ENCODE results near the gene EFEMP1. TPM values are rescaled to one million over a fixed set of nuclear protein-coding genes. Genes with fewer than 3 reads are reported as not detected.

EFEMP1 gene
- total and polyA plus RNA-seq, 7 donors, result 6.3 to 20.6 (median 11.2) TPM

GRCh38 chr2:55861733-55862132 lies 61.8 kb downstream of the EFEMP1 start:
- H3K36me3 ChIP-seq (ENCODE audit: insufficient read depth in 1 of 2, low read depth in 1 of 2), result no peaks in the 10 kb centered on the region
- no peaks in the 10 kb centered on the region for H3K27me3 ChIP-seq (ENCODE audit: insufficient read depth in 3 of 3, low read length in 2 of 3)

GRCh38 chr2:55860832-55861231 lies 62.8 kb downstream of the EFEMP1 start:
- H3K36me3 ChIP-seq (ENCODE audit: insufficient read depth in 1 of 2, low read depth in 1 of 2), result no peaks in the 10 kb centered on the region
- no peaks in the 10 kb centered on the region for H3K4me1 ChIP-seq
- ATAC-seq (no peak), DNase-seq (no peak)
- intact Hi-C loops (cut with DNase I), result no loop called here
- no peak overlapping the region for H3K27ac ChIP-seq
- no peak for TF ChIP-seq CTCF (IDR thresholded peaks at IDR 0.05)
- H3K4me3 ChIP-seq, result no peak overlapping the region
- WGBS, 3 donors, result 27 to 40% (median 35%) methylated on average over 2 of the region's 2 CpGs
- H3K27me3 ChIP-seq (ENCODE audit: insufficient read depth in 3 of 3, low read length in 2 of 3), result no peaks in the 10 kb centered on the region
- H3K9me3 ChIP-seq, result no peaks in the 10 kb centered on the region

More at GRCh38 chr2:55861733-55862132, 61.8 kb downstream of the EFEMP1 start:
- DNase-seq (no peak), ATAC-seq (peak in 1 of 4 donors; percentile 7)
- H3K4me3 ChIP-seq, result no peak overlapping the region
- H3K27ac ChIP-seq, result peak overlapping the region; percentile 37
- TF ChIP-seq CTCF (IDR thresholded peaks at IDR 0.05), result no peak
- WGBS, 3 donors, result 88 to 93% (median 91%) methylated on average over 6 of the region's 6 CpGs
- no peaks in the 10 kb centered on the region for H3K9me3 ChIP-seq
- H3K4me1 ChIP-seq, result no peaks in the 10 kb centered on the region
- intact Hi-C loops (cut with DNase I), result no loop called here

GRCh38 chr2:55859875-55860274 lies 63.7 kb downstream of the EFEMP1 start:
- WGBS, 3 donors, result 84 to 94% (median 92%) methylated on average over 3 of the region's 3 CpGs
- intact Hi-C loops (cut with DNase I), result no loop called here
- Histone ChIP-seq H3K9me3 (no peaks in the 10 kb centered on the region), H3K4me3 (no peak overlapping the region), H3K27me3 (ENCODE audit: insufficient read depth in 3 of 3, low read length in 2 of 3) (no peaks in the 10 kb centered on the region), H3K4me1 (no peaks in the 10 kb centered on the region), H3K36me3 (ENCODE audit: insufficient read depth in 1 of 2, low read depth in 1 of 2) (no peaks in the 10 kb centered on the region), H3K27ac (no peak overlapping the region)
- TF ChIP-seq CTCF (IDR thresholded peaks at IDR 0.05), result no peak
- ATAC-seq (no peak), DNase-seq (no peak)

- Histone ChIP-seq H3K36me3 (ENCODE audit: insufficient read depth in 1 of 2, low read depth in 1 of 2) (no peaks in the 10 kb centered on the region), H3K4me3 (no peak overlapping the region), H3K9me3 (no peaks in the 10 kb centered on the region), H3K27ac (no peak overlapping the region), H3K27me3 (ENCODE audit: insufficient read depth in 3 of 3, low read length in 2 of 3) (no peaks in the 10 kb centered on the region), H3K4me1 (no peaks in the 10 kb centered on the region)
- ATAC-seq, result no peak
- no peak for TF ChIP-seq CTCF (IDR thresholded peaks at IDR 0.05)
- WGBS, 3 donors, result 94 to 98% (median 95%) methylated on average over 2 of the region's 2 CpGs
- intact Hi-C loops (cut with DNase I), result no loop called here
- DNase-seq, result no peak
Measured at GRCh38 chr2:55857766-55858165, 65.8 kb downstream of the EFEMP1 start.

- whole genome bisulfite sequencing, 3 donors, result 58 to 62% (median 61%) methylated on average over 3 of the region's 3 CpGs
- Histone ChIP-seq H3K36me3 (ENCODE audit: insufficient read depth in 1 of 2, low read depth in 1 of 2) (no peaks in the 10 kb centered on the region), H3K4me1 (no peaks in the 10 kb centered on the region), H3K27me3 (ENCODE audit: insufficient read depth in 3 of 3, low read length in 2 of 3) (no peaks in the 10 kb centered on the region), H3K27ac (no peak overlapping the region), H3K4me3 (no peak overlapping the region), H3K9me3 (no peaks in the 10 kb centered on the region)
- DNase-seq, result no peak
- TF ChIP-seq CTCF (IDR thresholded peaks at IDR 0.05), result no peak
- no peak for ATAC-seq
- intact Hi-C loops (cut with DNase I), result no loop called here
Measured at GRCh38 chr2:55856936-55857335, 66.6 kb downstream of the EFEMP1 start.

All from psoas muscle (tissue), 8 donors.